Measurements from ENCODE around the gene FBN2.

GRCh38 chr5:128516978-128517377 is 21.1 kb downstream of the FBN2 start:
- TF ChIP-seq, protein P1, sequence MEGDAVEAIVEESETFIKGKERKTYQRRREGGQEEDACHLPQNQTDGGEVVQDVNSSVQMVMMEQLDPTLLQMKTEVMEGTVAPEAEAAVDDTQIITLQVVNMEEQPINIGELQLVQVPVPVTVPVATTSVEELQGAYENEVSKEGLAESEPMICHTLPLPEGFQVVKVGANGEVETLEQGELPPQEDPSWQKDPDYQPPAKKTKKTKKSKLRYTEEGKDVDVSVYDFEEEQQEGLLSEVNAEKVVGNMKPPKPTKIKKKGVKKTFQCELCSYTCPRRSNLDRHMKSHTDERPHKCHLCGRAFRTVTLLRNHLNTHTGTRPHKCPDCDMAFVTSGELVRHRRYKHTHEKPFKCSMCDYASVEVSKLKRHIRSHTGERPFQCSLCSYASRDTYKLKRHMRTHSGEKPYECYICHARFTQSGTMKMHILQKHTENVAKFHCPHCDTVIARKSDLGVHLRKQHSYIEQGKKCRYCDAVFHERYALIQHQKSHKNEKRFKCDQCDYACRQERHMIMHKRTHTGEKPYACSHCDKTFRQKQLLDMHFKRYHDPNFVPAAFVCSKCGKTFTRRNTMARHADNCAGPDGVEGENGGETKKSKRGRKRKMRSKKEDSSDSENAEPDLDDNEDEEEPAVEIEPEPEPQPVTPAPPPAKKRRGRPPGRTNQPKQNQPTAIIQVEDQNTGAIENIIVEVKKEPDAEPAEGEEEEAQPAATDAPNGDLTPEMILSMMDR (IDR thresholded peaks at IDR 0.05; ENCODE audit: low read depth, low read length): no peak
- no peak for TF ChIP-seq POLR2A (IDR thresholded peaks at IDR 0.05; ENCODE audit: extremely low read depth, insufficient read length)
- no peak for TF ChIP-seq MAX (IDR thresholded peaks at IDR 0.05; ENCODE audit: low read depth, low read length)
